T-helper 2 cell treated with Interferon-gamma antibody and Interleukin-4, amounts not matched to agents 100 ng/mL and 5 ng/mL, for 36 hours (primary cell): Measurements from ENCODE around the gene RNF31. TPM values are rescaled to one million over a fixed set of nuclear protein-coding genes. Genes with fewer than 3 reads are reported as not detected.

Experiments used
- intact Hi-C: fragments of 100-400 bp; cut with micrococcal nuclease; formaldehyde crosslinking; loops from one replicate; pipeline ENCODE4 v1.15.1; 2023
- total RNA-seq: library from RNA; stranded (reverse); gene quantifications from 2 replicates; pipeline ENCODE4 v1.2.3, GENCODE V29; 2022

RNF31 gene
- total RNA-seq, 1 donor from 2014 or later: 128 TPM

DNA sequence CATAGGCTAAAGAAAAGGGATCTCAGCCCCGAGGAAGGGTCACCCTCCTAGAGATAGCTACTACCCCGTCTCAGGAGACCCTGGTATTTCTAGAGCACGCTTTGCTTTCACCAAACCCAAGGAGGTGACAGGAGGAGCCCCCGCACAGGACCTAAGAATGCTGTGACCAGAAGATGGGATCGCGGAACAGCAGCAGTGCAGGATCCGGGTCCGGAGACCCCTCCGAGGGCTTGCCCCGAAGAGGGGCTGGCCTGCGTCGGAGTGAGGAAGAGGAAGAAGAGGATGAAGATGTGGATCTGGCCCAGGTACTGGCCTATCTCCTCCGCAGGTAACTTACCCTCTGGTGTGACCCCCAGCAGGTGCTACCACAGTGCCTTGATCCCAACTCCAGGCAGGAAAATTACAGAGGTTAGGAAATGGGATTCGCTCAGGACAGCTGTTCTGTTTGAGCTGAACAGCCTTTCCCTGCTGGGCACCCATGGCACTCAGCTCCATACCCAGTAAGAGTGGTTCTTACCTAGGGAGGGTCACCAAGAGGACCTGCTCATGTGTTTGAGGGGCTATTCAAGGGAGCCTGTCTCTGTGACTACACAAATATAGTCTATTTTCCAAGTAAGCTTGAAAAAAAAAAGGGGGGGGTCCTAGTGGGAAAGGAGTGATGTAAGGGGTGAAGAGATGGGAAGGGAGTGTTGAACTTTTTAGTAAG lies 31.7 kb upstream of the RNF31 start:
- intact Hi-C loops: loop anchor here (2.0 to 10.0 kb wide), 4 partner anchors 35 to 559 kb away; partner anchors contain the start of gene IPO4

DNA sequence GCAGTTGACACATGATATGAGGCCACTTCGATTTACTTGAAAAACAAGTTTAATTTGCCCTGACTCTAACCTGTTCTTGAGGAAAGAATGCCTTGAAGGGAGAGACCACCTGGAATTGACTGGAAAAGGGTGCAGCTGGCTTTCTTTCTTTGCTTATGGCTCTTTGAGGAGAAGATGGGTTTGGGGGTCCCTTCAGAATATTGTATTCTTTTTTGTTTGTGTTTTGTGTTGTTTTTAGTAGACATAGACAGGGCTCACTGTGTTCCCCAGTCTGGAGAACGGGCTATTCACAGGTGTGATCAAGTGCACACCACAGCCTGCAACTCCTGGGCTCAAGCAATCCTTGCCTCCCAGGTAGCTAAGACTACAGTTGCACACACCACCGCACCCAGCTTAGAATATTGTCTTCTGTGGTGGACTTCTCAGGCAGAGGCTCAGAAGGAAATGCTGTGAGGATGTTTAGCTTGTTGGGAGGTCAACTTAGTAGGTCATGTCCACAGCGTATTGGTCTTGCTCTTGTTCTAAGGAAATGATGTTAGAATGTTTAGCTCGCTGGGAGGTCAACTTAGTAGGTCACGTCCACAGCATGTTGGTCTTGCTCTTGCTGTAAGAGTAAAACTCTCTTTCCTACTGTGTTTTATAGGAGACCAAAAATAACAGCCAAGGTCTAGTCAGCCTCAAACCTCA lies 31.0 kb upstream of the RNF31 start:
- intact Hi-C loops: loop anchor here (10.0 kb wide), 2 partner anchors 319 to 559 kb away; no protein-coding TSS in a partner anchor

DNA sequence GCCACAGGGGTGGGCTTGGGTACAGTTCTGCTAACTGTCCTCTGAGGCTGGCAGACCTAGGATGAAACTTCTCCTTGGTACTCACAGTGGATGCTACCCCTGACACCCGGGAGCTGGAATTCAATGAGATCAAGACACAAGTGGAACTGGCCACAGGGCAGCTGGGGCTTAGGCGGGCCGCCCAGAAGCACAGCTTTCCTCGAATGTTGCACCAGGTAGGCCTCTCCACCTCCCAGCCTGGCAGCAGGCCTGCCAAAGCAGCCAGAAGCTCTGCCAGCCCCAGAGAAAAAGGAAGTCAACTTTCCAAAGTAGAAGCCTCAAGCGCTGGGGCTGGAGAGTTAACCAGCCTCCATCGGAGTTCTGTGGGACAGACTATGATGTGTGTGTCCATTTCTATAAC lies 30.1 kb upstream of the RNF31 start:
- intact Hi-C loops: loop anchor here (10.0 kb wide), 2 partner anchors 318 to 558 kb away; no protein-coding TSS in a partner anchor

DNA sequence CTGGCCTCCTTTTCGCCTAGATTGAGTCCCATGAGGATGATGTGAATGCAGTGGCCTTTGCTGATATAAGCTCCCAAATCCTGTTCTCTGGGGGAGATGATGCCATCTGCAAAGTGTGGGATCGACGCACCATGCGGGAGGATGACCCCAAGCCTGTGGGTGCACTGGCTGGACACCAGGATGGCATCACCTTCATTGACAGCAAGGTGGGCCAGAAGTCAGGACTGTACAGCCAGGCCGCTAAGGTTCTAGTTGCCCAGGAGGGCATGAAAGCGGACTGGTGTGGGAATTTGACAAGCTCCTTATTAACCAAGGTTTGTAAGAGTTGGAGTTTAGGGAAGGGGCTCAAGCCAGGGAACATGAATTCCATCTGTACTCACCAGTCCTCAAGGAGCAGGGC lies 27.6 kb upstream of the RNF31 start:
- intact Hi-C loops: loop anchor here (10.0 kb wide), 2 partner anchors 315 to 555 kb away; no protein-coding TSS in a partner anchor

DNA sequence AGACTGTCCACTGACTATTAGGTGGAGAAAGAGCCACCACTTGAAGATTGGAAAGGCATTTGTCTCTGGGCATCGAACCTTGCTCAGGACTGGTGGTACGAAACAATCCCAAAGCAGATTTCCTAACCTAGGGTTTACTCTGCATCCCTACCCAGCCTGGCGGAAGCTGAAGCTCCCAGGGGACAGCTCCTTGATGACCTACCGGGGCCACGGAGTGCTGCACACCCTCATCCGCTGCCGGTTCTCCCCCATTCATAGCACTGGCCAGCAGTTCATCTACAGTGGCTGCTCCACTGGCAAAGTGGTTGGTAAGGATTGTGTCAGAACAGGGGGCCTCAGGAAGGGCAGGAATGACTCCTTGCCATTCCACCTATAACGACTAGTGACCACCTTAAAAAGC lies 26.1 kb upstream of the RNF31 start:
- intact Hi-C loops: no loop called here

DNA sequence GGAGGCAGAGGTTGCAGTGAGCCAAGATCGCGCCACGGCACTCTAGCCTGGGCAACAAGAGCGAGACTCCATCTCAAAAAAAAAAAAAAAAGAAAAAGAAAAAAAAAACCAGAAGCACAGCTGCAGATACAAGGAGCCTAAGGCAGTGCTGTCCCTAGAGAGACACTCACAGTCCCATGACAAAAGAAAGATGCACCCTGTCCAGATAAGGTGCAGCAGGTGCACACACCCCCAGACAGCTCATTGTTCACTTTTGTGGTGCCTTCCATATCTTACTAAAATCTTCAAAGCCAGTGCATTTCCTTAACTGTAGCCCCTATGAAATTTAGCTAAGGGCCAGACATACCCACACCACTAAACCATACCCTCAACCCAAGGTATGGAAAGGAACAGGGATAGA lies 24.9 kb upstream of the RNF31 start:
- intact Hi-C loops: no loop called here

DNA sequence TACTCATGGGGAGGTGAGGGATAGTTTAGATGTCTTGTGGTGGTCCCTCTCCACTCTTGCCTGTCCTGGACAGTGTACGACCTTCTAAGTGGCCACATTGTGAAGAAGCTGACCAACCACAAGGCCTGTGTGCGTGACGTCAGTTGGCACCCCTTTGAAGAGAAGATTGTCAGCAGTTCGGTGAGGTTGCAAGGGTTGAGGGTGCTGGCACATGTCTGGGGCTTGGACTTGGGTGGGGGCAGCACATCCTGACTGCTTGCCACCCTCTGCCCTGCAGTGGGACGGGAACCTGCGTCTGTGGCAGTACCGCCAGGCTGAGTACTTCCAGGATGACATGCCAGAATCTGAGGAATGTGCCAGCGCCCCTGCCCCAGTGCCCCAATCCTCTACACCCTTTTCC lies 24.4 kb upstream of the RNF31 start:
- intact Hi-C loops: no loop called here

DNA sequence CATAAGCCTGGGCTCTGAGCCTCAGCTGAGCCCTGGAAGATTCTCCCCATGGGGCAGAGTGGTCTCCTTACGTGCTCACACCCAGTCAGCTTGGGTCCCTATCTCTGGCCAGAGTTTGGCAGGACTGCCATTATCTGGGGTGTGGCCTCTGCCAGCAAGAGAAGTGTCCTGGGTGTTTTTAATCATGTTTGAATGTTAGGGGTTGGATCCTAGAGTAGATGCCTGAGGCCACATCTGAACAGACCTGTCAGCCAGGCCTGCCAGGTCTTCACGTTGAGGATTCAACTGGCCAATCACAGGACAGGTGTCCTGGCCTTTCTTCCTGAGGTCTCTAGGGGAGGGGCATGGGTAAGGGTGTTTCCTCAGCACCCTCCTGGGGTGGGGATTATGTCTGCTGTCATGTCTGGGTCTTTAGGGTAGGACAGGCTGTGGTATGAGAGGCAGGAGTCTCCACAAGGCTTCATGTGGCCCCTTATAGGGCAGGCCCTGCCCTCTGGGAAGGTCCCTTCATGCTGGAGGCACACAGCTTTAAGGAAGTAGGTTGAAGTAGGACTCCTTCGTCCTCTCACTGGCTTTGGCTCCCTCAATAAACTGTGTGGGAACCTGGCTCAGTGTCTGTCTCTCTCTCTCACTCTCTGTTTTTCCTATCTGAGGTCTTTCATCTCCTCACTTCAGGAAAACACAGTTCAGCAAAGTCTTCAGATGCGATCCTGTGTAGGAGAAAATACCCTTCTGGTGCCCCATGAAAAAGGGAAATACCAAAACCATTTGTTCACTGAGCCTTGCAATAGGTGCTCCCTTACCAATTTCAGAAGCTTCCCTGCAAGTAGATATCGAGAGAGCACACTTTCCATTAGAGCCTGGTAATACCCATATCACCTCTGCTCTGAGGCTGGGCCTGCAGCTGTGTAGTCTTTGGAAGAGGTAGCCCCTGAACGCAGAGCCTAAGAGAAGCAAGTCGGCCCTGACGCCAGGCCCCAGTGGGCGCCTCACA lies 23.6 kb upstream of the RNF31 start:
- intact Hi-C loops: no loop called here

DNA sequence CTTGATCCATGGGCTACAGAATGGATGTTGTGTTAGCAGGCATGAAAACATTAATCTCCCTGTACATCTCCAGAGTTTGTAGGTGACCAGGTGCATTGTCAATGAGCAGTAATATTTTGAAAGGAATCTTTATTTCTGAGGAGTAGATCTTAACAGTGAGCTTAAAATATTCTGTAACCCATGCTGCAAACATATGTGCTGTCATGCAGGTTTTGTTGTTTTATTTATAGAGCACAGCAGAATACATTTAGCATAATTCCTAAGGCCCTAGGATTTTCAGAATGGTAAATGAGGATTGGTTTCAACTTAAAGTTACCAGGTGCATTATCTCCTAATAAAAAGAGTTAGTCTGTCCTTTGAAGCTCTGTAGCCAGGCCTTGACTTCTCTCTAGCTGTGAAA lies 20.4 kb upstream of the RNF31 start:
- intact Hi-C loops: no loop called here

DNA sequence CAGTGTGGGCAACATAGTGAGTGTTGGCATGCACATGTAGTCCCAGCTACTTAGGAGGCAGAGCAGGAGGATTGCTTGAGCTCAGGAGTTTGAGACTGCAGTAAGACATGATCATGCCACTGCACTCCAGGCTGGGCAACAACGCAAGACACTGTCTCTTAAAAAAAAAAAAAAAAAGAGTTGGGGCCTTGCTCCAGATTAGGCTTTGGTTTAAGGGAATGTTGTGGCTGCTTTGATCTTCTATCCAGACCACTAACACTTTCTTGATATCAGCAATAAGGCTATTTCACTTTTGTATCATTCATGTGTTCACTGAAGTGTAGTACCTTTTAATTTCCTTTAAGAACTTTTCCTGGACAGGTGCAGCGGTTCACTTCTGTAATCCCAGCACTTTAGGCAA lies 19.6 kb upstream of the RNF31 start:
- intact Hi-C loops: no loop called here

DNA sequence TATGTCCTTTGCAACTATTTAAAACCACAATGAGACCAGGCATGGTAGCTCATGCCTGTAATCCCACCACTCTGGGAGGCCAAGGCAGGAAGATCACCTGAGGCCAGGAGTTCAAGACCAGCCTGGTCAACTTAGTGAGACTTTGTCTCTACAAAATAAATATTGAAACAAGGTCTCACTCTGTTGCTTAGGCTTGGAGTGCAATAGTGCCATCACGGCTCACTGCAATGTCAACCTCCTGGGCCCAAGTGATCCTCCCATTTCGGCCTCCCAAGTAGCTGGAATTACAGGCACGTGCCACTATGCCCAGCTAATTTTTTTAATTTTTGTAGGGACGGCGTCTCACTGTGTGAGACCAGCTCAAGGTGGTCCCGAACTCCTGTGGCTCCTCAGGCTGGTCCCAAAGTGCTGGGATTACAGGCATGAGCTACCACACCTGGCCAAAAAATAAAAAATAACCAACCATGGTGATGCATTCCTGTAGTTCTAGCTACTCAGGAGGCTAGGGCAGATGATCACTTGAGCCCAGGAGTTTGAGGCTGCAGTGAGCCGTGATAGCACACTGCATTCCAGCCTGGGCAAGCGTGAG lies 17.8 kb upstream of the RNF31 start:
- intact Hi-C loops: no loop called here

DNA sequence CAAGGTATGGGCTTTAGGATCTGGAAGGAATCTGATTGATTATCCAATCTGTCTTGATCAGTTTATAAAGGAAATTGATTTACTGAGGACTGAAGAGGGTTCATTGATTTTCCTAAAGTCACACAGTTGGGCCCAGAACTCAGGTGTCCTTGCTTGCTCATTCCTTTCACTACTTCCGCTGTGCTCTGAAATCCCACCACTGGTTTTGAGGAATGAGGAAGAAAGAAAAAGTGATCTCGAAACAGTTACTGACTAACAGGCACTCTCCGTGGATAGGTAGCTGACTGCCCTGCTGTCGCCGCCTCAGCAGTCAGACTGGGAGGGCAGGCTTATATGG lies 16.9 kb upstream of the RNF31 start, which contains the start of gene FITM1:
TSS of gene FITM1 (plus strand) at position 280 of the 337 bp plus-strand sequence. CDS start 905 bp downstream, outside the sequence.
- intact Hi-C loops: no loop called here

DNA sequence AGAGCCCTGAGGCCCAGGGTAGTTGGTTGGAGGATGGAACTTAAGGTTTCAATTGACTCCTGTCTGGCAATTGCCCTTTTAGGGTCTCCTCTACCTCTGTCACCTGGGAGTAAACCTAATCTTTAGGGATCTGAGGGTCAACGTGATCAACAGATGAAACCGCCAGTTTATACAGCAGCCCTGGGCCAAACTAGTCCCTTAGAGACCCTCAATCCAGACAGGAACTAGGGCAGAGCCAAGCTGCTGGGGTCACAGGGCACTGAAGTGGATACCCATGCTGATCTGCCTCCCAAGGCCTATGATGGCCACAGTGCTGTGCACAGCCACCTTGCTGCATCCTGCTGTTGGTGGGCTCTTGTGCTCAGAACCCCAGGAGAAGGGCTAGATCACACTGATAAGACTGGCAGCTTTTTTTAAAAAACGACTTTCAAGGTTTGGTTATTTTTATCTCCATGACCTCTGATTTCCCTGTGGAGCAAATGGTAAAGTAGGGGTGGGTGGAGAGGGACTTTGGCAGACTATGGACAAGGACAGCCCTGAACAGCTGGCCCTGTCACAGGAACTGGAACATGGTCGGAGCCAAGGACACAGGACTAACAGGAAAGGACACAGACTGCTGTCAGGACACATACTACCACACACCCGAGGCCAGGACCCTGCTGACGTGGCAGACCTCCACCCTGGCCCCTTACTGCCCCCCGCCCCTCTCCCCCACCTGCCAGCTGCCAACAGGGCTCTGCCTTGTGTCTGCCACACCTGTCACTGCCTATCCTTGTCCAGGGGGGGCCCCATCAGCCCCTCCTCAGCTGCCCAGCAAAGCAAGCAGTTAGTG lies 16.4 kb upstream of the RNF31 start:
- intact Hi-C loops: no loop called here

DNA sequence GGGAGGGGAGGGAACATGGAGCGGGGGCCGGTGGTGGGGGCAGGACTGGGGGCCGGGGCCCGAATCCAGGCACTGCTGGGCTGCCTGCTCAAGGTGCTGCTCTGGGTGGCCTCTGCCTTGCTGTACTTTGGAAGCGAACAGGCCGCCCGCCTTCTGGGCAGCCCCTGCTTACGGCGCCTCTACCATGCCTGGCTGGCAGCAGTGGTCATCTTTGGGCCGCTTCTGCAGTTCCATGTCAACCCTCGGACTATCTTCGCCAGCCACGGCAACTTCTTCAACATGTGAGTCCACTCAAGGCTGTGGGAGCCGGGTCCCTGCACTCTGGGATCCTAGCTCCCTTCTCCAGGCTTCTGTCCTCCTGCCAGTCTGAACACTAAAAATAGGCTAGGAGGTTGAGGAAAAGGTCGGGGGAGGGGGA lies 15.7 kb upstream of the RNF31 start:
- intact Hi-C loops: no loop called here

DNA sequence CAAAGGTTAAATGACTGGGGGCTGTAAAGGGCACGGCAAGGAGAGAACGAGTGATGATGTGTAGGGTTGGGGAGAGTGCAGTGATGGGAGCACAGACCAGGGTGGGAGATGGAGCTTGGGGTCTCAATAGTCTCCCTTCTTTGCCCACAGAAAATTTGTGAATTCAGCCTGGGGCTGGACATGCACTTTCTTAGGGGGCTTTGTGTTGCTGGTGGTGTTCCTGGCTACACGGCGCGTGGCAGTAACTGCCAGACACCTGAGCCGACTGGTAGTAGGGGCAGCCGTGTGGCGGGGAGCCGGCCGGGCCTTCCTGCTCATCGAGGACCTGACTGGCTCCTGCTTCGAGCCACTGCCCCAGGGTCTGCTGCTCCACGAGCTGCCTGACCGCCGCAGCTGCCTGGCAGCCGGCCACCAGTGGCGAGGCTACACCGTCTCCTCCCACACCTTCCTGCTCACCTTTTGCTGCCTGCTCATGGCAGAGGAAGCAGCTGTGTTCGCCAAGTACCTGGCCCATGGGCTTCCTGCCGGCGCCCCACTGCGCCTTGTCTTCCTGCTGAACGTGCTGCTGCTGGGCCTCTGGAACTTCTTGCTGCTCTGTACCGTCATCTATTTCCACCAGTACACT lies 15.1 kb upstream of the RNF31 start:
- intact Hi-C loops: no loop called here

DNA sequence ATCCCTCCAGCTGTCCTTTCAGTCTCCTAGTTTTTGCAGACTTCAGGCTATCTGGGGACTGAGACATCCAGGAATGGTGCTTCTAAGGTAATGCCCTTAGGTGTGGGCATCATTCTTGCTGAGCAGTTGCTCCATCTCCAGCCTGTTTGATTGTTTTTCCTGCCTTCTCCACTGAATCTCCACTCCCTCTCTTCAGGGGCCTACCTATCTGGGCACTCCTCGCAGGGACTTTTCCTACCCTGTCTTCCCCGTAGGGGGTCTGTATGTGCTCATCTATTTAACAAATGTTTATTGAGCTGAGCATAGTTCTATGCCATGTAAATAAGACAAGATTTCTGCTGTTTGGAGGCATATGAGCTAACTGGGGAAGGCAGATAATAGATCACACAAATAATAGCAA lies 14.3 kb upstream of the RNF31 start:
- intact Hi-C loops: no loop called here

DNA sequence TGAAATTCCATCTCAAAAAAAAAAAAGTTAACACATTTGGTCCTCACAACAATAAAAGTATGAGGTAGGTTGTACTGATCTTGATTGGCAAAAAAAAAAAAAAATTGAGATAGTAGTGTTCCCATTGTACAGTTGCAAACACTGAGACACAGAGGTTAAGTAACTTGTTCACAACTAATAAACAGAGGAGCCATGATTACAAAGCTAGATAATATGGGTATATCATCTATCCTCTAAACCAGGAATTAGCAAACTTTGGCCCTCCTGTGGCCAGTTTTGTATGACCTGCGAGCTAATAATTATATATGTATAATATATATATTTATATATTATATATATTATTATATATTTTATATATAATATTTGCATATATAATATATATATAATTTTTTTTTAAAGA lies 13.6 kb upstream of the RNF31 start:
- intact Hi-C loops: no loop called here

DNA sequence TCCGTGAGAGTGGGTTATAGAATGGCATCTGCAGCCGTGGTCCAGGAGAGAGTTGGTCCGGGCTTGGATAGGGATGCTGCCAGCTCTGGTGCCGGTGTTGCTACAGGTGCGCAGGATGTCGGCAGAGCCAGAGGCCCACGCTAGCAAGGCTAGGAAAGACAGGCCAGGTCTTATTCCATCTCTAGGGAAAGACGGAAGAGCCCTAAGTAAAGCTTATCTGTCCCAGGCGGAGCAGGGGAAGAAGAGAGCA lies 11.8 kb upstream of the RNF31 start:
- intact Hi-C loops: no loop called here

DNA sequence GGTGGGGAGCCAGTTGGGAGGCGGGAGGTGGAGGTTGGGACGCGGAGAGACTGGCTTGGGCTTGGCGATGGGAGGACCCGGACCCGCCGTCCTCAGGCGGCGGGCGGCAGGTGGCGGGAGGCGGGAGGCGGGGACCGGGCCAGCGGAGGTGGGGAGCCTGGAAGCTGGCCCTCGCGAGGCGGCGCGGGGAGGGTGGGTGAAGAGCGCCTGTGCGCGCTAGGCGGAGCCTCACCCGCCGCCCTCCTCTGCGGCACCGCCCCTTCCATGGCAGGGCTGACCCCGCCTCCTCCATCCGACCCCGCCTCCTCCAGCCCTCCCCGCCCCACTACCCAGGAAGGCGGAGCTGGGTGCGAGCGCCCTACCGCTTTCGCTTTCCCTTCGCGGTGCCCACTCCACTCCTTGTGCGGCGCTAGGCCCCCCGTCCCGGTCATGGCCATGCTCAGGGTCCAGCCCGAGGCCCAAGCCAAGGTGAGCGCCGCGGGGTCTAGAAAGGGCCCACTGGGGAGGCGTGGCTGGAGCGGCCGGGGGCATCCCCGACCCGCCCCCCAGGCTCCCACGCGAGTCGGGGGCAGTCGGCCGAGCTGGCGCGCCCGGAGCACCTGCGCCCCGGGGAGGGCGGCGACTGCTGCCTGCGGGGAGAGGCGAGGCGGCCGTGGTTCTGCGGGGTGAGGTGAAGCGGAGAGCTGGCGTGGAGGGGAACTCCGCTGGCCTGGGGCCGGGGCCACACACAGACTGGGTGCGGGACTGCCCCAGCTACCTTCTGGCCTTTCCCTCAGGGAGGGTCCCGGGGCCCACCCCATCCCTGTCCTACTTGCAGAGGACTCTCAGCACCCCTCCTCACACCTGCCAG lies 11.2 kb upstream of the RNF31 start, which contains the start of gene PSME1:
TSS of gene PSME1 (plus strand) at position 361 of the 850 bp plus-strand sequence. CDS start at position 430, 69 bp downstream.
- intact Hi-C loops: loop anchor here (1.0 kb wide), 3 partner anchors 11 to 25 kb away; partner anchors contain the start of genes DCAF11, IRF9, NRL and RNF31
